Neural cell (in vitro differentiated cells): ENCODE data around the gene PNPLA5.

Source experiments
- MXI1 ChIP-seq: fragments of 450-650 bp; conservative IDR thresholded peaks from 2 replicates; pipeline ENCODE4 v1.6.1; 2014; ENCODE audit warnings: antibody characterized with exemption, mild to moderate bottlenecking; ENCODE audit not compliant: poor library complexity, severe bottlenecking
- POLR2AphosphoS5 ChIP-seq: IDR thresholded peaks from 2 replicates; pipeline ENCODE4 v1.6.1; 2012
- TF ChIP-seq, protein P1 (sequence below): fragments of 450-650 bp; IDR thresholded peaks from 2 replicates; pipeline ENCODE4 v1.5.1; 2014; ENCODE audit warnings: antibody characterized with exemption, mild to moderate bottlenecking, moderate library complexity; ENCODE audit not compliant: poor library complexity, severe bottlenecking
- TF ChIP-seq, protein P2 (sequence below): IDR thresholded peaks from 2 replicates; pipeline ENCODE4 v1.6.1; 2012; ENCODE audit warnings: borderline replicate concordance

DNA sequence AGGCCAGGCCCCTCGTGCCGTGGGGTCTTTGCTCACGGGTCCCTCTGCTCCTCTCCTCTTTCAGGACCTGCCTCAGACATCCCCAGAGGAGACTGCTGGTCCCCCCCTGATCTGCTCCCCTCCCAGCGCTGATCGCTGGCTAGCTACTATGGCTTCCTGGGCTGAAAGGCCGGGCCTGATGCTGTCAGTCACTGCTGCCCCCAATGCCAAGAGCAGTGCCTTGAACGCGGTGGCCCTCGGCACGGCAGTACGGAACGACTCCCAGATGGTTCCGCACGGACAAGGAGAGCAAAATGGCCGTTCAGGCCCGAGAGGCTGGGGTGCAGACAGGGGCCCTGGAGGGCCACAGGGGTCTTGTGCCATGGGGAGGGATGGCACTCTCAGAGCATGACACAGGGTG, 51.0 kb downstream of the PNPLA5 start:
- TF ChIP-seq, protein P1, sequence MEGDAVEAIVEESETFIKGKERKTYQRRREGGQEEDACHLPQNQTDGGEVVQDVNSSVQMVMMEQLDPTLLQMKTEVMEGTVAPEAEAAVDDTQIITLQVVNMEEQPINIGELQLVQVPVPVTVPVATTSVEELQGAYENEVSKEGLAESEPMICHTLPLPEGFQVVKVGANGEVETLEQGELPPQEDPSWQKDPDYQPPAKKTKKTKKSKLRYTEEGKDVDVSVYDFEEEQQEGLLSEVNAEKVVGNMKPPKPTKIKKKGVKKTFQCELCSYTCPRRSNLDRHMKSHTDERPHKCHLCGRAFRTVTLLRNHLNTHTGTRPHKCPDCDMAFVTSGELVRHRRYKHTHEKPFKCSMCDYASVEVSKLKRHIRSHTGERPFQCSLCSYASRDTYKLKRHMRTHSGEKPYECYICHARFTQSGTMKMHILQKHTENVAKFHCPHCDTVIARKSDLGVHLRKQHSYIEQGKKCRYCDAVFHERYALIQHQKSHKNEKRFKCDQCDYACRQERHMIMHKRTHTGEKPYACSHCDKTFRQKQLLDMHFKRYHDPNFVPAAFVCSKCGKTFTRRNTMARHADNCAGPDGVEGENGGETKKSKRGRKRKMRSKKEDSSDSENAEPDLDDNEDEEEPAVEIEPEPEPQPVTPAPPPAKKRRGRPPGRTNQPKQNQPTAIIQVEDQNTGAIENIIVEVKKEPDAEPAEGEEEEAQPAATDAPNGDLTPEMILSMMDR, result no peak
- no peak for TF ChIP-seq POLR2AphosphoS5
- TF ChIP-seq MXI1, result no peak
- TF ChIP-seq, protein P2, sequence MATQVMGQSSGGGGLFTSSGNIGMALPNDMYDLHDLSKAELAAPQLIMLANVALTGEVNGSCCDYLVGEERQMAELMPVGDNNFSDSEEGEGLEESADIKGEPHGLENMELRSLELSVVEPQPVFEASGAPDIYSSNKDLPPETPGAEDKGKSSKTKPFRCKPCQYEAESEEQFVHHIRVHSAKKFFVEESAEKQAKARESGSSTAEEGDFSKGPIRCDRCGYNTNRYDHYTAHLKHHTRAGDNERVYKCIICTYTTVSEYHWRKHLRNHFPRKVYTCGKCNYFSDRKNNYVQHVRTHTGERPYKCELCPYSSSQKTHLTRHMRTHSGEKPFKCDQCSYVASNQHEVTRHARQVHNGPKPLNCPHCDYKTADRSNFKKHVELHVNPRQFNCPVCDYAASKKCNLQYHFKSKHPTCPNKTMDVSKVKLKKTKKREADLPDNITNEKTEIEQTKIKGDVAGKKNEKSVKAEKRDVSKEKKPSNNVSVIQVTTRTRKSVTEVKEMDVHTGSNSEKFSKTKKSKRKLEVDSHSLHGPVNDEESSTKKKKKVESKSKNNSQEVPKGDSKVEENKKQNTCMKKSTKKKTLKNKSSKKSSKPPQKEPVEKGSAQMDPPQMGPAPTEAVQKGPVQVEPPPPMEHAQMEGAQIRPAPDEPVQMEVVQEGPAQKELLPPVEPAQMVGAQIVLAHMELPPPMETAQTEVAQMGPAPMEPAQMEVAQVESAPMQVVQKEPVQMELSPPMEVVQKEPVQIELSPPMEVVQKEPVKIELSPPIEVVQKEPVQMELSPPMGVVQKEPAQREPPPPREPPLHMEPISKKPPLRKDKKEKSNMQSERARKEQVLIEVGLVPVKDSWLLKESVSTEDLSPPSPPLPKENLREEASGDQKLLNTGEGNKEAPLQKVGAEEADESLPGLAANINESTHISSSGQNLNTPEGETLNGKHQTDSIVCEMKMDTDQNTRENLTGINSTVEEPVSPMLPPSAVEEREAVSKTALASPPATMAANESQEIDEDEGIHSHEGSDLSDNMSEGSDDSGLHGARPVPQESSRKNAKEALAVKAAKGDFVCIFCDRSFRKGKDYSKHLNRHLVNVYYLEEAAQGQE, result no peak
